GM19397 (cell line): ENCODE measurements around the gene VPS37B.

ENCODE experiments used
- ATAC-seq: cut with Tn5 transposase; IDR thresholded peaks from one replicate; pipeline ENCODE4 v1.9.1; 2021; ENCODE audit warnings: mild to moderate bottlenecking, moderate library complexity; ENCODE audit not compliant: unreplicated experiment

VPS37B gene

GRCh38 chr12:122842505-122843405, 53.2 kb downstream of the VPS37B start:
- no peak for ATAC-seq

- ATAC-seq: no peak
These were observed 54.2 kb downstream of the VPS37B start for GRCh38 chr12:122841544-122842321.

GRCh38 chr12:122840580-122841513, 55.1 kb downstream of the VPS37B start:
- no peak for ATAC-seq

- ATAC-seq: no peak
These were observed 55.9 kb downstream of the VPS37B start for GRCh38 chr12:122839907-122840554.

GRCh38 chr12:122838841-122839240, 57.1 kb downstream of the VPS37B start:
- no peak for ATAC-seq

- ATAC-seq: no peak
These were observed 58.3 kb downstream of the VPS37B start for GRCh38 chr12:122837306-122838265.

- ATAC-seq: no peak
These were observed 59.6 kb downstream of the VPS37B start for GRCh38 chr12:122836027-122836921.

GRCh38 chr12:122835750-122836026, 60.2 kb downstream of the VPS37B start:
- no peak for ATAC-seq

GRCh38 chr12:122834921-122835749, 60.8 kb downstream of the VPS37B start, which contains the start of gene HIP1R:
Gene HIP1R (plus strand): TSS chr12:122835457. CDS start chr12:122835551, 94 bp downstream.
- ATAC-seq: no peak

GRCh38 chr12:122834104-122834920, 61.6 kb downstream of the VPS37B start:
- no peak for ATAC-seq

- ATAC-seq: no peak
These were observed 65.3 kb downstream of the VPS37B start for GRCh38 chr12:122830517-122831214.

GRCh38 chr12:122827258-122827657, 68.7 kb downstream of the VPS37B start:
- ATAC-seq: no peak

- no peak for ATAC-seq
These were observed 69.9 kb downstream of the VPS37B start for GRCh38 chr12:122825773-122826724.

GRCh38 chr12:122823429-122823828, 72.5 kb downstream of the VPS37B start:
- ATAC-seq: no peak

- peak; percentile 42 for ATAC-seq
These were observed 75.1 kb downstream of the VPS37B start for GRCh38 chr12:122820838-122821271.
